ENCODE results near the gene GAB1.

Gene GAB1

DNA sequence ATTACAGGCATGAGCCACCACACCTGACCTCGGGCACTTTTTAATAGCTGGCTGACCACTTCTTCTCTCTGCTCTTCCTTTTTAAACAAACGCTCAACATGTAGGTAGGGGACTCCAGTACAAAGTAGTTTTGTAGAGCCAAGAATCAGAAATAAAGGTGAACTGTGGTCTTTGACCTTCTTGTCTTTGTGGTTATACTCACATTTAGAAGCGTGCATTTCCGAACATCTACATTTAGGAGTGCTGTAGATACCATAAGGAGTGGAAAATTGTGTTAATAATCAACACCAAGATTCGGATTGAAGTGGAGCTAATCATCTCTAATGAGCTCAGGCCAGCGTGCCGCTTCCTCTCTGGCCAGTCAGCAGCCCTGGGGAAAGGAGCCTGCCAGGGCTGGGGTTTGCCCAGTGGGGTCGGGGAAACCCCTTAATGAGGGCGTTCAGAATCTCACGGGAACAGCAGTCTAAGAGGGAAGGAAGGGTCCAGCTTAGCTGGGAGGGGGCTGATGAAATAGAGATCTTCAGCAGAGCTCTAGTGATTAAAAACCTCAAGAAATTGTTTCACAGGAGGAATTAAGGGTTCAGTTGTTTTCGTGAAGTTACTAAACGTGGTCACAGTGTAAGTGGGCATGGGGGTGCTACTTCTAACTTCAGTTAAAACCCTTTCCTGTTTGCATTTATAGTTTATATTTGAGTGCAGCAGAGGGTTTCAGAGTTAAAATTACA lies 81.2 kb downstream of the GAB1 start:
- peak overlapping the region; percentile 1; the same call in 1 of the 2 replicates for H3K4me3 ChIP-seq (ENCODE audit: low read length)

DNA sequence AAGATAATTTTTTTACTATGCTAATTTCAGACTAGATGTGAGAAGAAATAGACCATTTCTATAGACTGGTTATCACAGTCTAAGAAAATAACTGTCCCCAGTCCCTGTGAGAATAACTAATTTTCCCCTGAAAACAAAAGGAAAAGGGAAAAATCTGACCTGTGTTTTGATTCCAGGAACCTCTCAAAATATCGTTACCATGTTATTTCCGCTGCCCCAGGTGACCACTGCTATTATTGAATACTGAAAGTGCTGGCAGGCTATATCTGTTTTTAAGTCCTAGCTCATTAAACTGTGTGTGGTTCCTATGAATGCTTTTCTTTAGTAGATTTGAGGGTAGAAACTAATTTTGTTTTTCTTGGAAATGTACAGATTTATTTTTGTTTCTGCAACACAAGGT lies 83.6 kb downstream of the GAB1 start:
- no peak overlapping the region for H3K4me3 ChIP-seq (ENCODE audit: low read length)
- no peak for TF ChIP-seq ZNF274 (IDR thresholded peaks at IDR 0.05; ENCODE audit: low read depth, low read length)

More for the DNA sequence above, 81.2 kb downstream of the GAB1 start:
- no peak for TF ChIP-seq ZNF274 (IDR thresholded peaks at IDR 0.05; ENCODE audit: low read depth, low read length)

DNA sequence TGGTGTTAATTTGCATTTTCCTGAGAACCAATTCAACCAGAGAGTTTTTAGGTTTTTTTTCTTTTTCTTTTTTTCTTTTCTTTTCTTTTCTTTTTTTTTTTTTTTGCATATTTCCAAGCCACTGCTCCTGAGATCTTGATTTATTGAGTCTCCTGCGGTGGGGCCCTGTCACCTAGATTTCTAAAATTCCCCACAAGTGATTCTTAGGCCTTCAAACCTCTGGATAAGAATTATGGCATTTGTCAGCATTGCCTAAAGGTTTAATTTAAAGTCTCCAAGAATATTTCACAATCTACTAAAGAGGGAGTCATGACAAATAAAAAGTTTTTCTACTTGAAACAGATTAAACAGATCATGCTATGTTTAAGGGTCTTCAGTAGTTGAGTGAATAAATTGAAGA lies 84.9 kb downstream of the GAB1 start:
- H3K4me3 ChIP-seq (ENCODE audit: low read length): no peak overlapping the region; the same call in 1 of the 2 replicates
- TF ChIP-seq ZNF274 (IDR thresholded peaks at IDR 0.05; ENCODE audit: low read depth, low read length): no peak

DNA sequence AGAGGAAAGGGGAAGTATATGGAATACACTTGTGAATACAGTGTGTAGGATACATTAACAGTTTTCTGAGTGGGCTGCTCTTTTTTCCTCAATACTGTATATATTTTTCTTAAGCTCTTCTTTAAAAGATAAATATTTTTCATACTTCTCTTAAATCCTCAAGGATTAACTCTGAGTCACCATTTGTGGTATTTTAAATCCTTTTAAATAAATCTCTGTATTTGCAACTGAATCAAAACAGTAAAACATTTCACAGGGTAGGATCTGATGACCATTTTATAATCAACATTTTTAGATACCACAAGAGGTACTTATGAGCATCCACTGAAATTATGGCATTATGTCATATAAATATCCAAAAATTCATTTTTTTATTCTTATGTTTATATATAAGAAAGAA lies 87.6 kb downstream of the GAB1 start:
- no peak overlapping the region for H3K4me3 ChIP-seq (ENCODE audit: low read length)
- TF ChIP-seq ZNF274 (IDR thresholded peaks at IDR 0.05; ENCODE audit: low read depth, low read length): no peak

DNA sequence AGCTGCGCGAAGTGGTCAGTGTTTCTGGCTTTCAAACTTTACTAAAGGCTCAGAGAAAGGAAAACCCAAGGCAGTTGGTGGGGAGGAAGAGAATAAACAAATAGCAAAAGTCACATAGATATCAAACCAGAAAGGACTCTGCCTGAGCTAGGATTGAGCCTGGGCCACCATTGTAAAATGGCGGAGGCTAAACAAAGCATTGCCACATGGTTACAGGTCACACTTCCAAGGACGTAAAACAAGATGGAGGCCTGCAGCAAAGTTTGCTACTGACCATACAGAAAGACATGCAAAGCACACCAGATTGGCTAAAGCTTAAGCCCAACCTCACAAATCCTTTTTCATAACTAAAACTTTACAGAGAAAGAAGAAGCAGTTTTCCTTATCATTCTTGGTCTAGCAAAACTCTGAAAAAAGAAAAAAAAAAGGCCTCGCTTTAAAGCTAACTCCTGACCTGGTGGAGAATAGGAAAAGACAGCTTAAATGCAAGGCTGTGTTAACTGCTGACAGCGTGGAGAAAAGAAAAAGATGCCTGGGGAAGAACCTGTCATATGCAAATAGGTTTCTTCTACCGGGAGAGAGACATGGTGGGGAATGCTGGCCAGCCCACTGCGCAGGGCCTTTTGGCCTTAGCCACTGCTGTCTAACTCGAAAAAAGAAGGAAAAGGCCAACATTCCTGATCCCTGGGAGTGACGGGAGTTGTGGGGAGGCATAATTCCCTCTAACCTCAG lies 95.0 kb downstream of the GAB1 start:
- TF ChIP-seq ZNF274 (IDR thresholded peaks at IDR 0.05; ENCODE audit: low read depth, low read length): no peak
- no peak overlapping the region for H3K4me3 ChIP-seq (ENCODE audit: low read length)

DNA sequence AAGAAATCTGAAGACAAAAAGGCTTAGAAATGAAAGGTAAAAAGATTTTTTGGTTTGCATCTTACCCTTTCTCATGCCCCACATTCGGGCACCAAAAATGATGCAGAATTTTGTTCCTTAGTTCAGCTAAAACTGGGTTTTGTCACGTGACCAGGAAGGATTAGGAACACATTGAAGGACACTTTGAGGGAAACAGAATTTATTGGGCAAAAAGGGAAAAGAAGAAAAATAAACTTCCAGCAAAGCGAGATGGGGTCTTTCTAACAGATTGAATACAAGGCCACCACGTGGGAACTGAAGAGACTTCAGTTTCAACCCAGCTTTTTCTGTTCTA lies 95.5 kb downstream of the GAB1 start:
- no peak overlapping the region for H3K4me3 ChIP-seq (ENCODE audit: low read length)
- TF ChIP-seq ZNF274 (IDR thresholded peaks at IDR 0.05; ENCODE audit: low read depth, low read length): no peak

DNA sequence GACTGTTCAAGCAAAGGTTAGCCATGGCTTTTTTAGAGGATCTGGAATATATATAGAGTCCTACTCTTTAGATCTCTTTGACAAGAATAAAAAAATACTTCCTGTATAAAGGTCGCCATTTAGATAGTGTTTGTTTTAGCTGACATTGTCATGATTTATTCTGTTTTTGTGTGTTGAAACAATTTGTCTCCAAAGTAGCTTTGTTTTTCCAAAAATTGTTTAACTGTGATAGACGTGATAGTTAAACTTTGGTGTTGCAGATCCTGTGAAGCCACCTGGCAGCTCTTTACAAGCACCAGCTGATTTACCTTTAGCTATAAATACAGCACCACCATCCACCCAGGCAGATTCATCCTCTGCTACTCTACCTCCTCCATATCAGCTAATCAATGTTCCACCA lies 96.6 kb downstream of the GAB1 start:
- H3K4me3 ChIP-seq (ENCODE audit: low read length): no peak overlapping the region
- TF ChIP-seq ZNF274 (IDR thresholded peaks at IDR 0.05; ENCODE audit: low read depth, low read length): no peak

DNA sequence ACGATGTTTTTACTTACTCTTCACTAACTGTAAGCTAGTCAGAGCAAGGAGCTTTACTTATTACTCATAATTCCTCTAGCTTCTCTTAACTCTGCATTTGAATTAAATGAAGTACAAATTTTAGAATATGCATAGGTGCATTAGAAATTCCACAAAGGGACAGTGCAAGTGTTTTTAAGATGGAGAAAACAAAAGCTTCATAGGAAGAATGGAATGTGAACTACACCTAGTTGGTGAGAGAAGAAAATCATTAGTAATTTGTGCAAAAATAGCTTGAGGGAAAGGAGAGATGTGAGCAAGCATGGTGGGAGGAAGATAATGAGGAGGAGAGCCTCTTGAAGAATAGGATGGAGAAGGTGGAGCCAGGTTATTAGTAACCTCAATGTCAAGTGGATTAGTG lies 99.3 kb downstream of the GAB1 start:
- H3K4me3 ChIP-seq (ENCODE audit: low read length): no peak overlapping the region
- no peak for TF ChIP-seq ZNF274 (IDR thresholded peaks at IDR 0.05; ENCODE audit: low read depth, low read length)

DNA sequence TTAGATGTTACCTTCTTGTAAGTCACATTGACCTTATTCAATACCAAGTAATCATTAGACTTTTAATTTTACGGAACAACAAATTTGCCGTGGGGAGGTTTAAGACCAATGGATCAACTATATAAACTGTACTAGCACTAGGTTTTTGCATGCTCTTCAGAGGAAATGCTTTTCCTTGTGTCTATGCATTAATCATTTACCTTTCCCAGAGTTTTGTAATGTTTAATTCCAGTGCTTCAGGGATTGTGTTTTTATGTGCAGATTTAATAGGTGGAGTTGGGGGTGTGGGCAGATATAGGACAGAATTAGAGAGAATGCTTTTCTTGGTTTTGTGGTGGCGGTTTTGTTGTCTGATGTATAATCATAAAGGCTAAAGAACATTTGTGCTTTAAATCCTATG lies 100.8 kb downstream of the GAB1 start:
- H3K4me3 ChIP-seq (ENCODE audit: low read length): no peak overlapping the region
- no peak for TF ChIP-seq ZNF274 (IDR thresholded peaks at IDR 0.05; ENCODE audit: low read depth, low read length)

DNA sequence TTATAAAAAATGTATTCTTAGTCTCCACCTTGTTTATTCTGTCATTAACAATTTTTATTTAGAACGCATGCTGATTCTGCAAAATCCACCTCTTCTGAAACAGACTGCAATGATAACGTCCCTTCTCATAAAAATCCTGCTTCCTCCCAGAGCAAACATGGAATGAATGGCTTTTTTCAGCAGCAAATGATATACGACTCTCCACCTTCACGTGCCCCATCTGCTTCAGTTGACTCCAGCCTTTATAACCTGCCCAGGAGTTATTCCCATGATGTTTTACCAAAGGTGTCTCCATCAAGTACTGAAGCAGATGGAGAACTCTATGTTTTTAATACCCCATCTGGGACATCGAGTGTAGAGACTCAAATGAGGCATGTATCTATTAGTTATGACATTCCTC lies 101.3 kb downstream of the GAB1 start:
- no peak for TF ChIP-seq ZNF274 (IDR thresholded peaks at IDR 0.05; ENCODE audit: low read depth, low read length)
- no peak overlapping the region for H3K4me3 ChIP-seq (ENCODE audit: low read length)

DNA sequence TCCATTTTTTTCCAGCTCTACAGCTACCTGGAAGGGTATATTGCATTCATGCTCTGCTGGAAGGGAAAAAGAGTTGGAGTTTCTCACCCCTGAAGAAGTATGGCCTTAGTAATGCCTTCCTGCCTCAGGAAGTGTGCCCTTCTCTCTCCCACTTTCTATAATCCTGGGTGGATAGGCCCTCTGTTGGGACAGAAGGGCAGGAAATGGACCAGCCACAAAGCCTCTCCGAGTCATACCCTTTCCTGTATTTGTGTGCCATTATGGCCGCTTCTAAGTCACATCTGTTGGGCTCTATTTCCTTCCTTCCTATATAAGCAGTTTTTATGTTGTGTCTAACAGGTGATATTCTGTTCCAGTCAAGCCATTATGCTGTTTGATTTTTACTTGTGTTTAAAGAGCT lies 102.0 kb downstream of the GAB1 start:
- H3K4me3 ChIP-seq (ENCODE audit: low read length): no peak overlapping the region
- TF ChIP-seq ZNF274 (IDR thresholded peaks at IDR 0.05; ENCODE audit: low read depth, low read length): no peak

DNA sequence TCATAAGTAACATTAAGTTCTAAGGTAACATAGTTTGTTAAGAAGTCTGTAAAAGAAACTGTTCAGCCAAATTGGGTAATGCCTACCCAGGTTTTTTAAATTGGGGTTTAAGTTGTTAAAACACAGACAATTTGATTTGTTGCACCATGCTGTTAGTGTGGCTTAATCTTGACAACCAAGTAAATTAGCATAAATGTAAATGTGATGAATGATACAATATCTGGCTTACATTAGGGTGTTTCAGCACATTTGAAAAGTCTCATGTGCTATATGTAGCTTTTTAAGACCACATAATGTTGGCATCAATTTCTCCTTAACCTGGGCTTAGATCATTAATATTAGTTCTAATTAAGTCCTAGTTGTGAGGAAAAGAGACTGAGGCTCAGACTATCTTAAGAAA lies 104.4 kb downstream of the GAB1 start:
- H3K4me3 ChIP-seq (ENCODE audit: low read length): no peak overlapping the region
- TF ChIP-seq ZNF274 (IDR thresholded peaks at IDR 0.05; ENCODE audit: low read depth, low read length): no peak

DNA sequence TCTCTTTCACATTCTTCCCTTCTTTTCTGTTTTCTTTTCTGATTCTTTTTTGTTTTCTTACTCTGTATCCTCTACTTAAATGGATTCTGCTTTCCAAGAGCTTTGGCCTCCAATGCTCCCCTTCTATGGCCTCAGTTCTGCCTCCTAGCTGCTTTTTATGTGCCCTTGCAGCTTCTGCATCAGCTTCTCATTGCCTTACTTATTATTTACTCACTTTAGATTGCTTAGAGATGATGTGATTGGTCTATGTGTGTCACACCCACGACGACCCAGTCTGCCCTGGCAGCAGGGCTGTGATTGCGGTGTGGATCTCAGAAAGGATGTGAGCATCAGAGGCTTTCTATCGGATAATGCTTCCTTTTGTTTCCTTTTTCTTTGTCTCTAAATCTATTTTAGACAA lies 105.0 kb downstream of the GAB1 start:
- no peak for TF ChIP-seq ZNF274 (IDR thresholded peaks at IDR 0.05; ENCODE audit: low read depth, low read length)
- no peak overlapping the region for H3K4me3 ChIP-seq (ENCODE audit: low read length)

DNA sequence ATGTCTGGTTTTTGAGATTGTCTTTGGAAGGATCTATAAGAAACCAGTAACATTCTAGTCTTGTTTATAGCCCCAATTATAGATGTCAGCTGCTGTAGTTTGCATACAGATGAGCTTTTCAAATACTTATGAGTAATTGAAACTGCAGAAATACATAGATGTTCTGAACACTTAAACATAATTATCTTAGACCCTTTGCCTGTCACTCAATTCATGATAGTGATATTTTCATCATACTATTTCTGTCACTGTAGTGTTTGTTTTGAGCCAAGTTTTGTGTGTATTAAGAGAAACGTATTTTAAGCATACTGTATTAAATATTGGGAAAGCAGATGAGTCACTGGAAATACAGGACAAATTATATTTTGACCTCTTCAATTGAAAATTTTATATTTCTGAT lies 107.1 kb downstream of the GAB1 start:
- no peak for TF ChIP-seq ZNF274 (IDR thresholded peaks at IDR 0.05; ENCODE audit: low read depth, low read length)
- H3K4me3 ChIP-seq (ENCODE audit: low read length): no peak overlapping the region

DNA sequence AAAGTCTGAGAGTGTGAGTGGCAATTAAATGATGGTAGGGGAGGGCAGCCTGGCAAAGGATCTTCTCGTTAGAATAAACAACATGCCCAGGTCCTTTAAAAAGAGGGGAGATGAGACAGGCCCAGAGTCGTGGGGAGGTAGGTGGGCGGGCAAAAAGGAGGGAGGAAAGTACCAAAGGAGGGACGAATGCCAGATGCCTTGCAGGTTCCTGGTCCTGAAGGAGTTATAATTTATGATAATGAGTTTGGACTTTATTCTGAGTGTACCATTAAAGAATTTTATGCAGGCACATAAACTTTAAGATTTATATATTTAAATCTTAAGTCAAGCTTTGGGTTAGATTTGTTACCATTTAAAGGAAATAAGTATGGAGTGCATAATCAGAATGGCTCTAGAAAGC lies 114.5 kb downstream of the GAB1 start:
- no peak for TF ChIP-seq ZNF274 (IDR thresholded peaks at IDR 0.05; ENCODE audit: low read depth, low read length)
- H3K4me3 ChIP-seq (ENCODE audit: low read length): no peak overlapping the region
